ENCODE results near the gene CPSF4L.

- TF ChIP-seq CTCF (IDR thresholded peaks at IDR 0.05; ENCODE audit: insufficient read depth, low read depth, low read length) (no peak), EZH2 (IDR thresholded peaks at IDR 0.05; ENCODE audit: insufficient read depth, low read length) (no peak)
Observed at GRCh38 chr17:73285916-73286862, 24.5 kb upstream of the CPSF4L start.

Data from astrocyte (in vitro differentiated cells and primary cell).